Skeletal muscle cell (primary cell): ENCODE measurements around the gene RXRA.
A peak's percentile ranks its signal among the peaks of the same experiment; 100 is the strongest.
"Not testable (repeated sequence)": the region's sequence is repeated elsewhere in the genome, so short reads cannot be mapped to it uniquely, and the experiment has no call there.

Source experiments
- DNase-seq: peaks from one replicate; pipeline ENCODE4 v3.0.0-alpha.2; 2010; ENCODE audit warnings: low read depth
- H3K4me3 ChIP-seq: 2 replicates; pipeline ENCODE4 v1.5.1; 2011; ENCODE audit warnings: low read depth, mild to moderate bottlenecking, control low read depth, low read length, moderate library complexity

RXRA gene

GRCh38 chr9:134293031-134293521, 33.2 kb upstream of the RXRA start:
- no peak overlapping the region for H3K4me3 ChIP-seq
- no peak for DNase-seq

GRCh38 chr9:134293611-134294152, 32.6 kb upstream of the RXRA start:
- peak overlapping the region; percentile 13 for H3K4me3 ChIP-seq
- no peak for DNase-seq

GRCh38 chr9:134294153-134295071, 31.8 kb upstream of the RXRA start:
- no peak for DNase-seq
- H3K4me3 ChIP-seq: peak overlapping the region; percentile 13

GRCh38 chr9:134295101-134295745, 31.0 kb upstream of the RXRA start:
- no peak overlapping the region for H3K4me3 ChIP-seq
- DNase-seq: no peak

- H3K4me3 ChIP-seq: no peak overlapping the region
- DNase-seq: no peak
Measured at GRCh38 chr9:134295746-134296250, 30.5 kb upstream of the RXRA start.

GRCh38 chr9:134296301-134297082, 29.8 kb upstream of the RXRA start:
- no peak overlapping the region for H3K4me3 ChIP-seq
- DNase-seq: no peak

GRCh38 chr9:134297083-134297410, 29.2 kb upstream of the RXRA start:
- H3K4me3 ChIP-seq: no peak overlapping the region

GRCh38 chr9:134297576-134297975, 28.7 kb upstream of the RXRA start:
- no peak for DNase-seq
- no peak overlapping the region for H3K4me3 ChIP-seq

More at GRCh38 chr9:134297083-134297410, 29.2 kb upstream of the RXRA start:
- no peak for DNase-seq

- DNase-seq: no peak
- H3K4me3 ChIP-seq: no peak overlapping the region
Measured at GRCh38 chr9:134298000-134298399, 28.3 kb upstream of the RXRA start.

- no peak for DNase-seq
- no peak overlapping the region for H3K4me3 ChIP-seq
Measured at GRCh38 chr9:134299068-134299467, 27.2 kb upstream of the RXRA start.

- no peak for DNase-seq
- no peak overlapping the region for H3K4me3 ChIP-seq
Measured at GRCh38 chr9:134299883-134300282, 26.4 kb upstream of the RXRA start.

- no peak overlapping the region for H3K4me3 ChIP-seq
- no peak for DNase-seq
Measured at GRCh38 chr9:134301387-134302129, 24.7 kb upstream of the RXRA start.

- DNase-seq: no peak
- no peak overlapping the region for H3K4me3 ChIP-seq
Measured at GRCh38 chr9:134302130-134302817, 24.0 kb upstream of the RXRA start.

- H3K4me3 ChIP-seq: no peak overlapping the region
- no peak for DNase-seq
Measured at GRCh38 chr9:134303601-134304000, 22.7 kb upstream of the RXRA start.

GRCh38 chr9:134304261-134304660, 22.0 kb upstream of the RXRA start:
- DNase-seq: no peak

GRCh38 chr9:134304690-134305089, 21.6 kb upstream of the RXRA start:
- H3K4me3 ChIP-seq: no peak overlapping the region

More at GRCh38 chr9:134304261-134304660, 22.0 kb upstream of the RXRA start:
- no peak overlapping the region for H3K4me3 ChIP-seq

GRCh38 chr9:134305533-134305932, 20.7 kb upstream of the RXRA start:
- H3K4me3 ChIP-seq: no peak overlapping the region
- DNase-seq: no peak

More at GRCh38 chr9:134304690-134305089, 21.6 kb upstream of the RXRA start:
- DNase-seq: no peak

- DNase-seq, H3K4me3 ChIP-seq: not testable (repeated sequence)
Measured at GRCh38 chr9:134306042-134306441, 20.2 kb upstream of the RXRA start.
